ENCODE data around the gene LITAFD. TPM values are rescaled to one million over a fixed set of nuclear protein-coding genes. Genes with fewer than 3 reads are reported as not detected.

The LITAFD gene
- total and polyA plus RNA-seq, 9 of the 15 experiments (the other 6 are each of a cell fraction or from before 2014, with no cell fraction given): not detected

DNA sequence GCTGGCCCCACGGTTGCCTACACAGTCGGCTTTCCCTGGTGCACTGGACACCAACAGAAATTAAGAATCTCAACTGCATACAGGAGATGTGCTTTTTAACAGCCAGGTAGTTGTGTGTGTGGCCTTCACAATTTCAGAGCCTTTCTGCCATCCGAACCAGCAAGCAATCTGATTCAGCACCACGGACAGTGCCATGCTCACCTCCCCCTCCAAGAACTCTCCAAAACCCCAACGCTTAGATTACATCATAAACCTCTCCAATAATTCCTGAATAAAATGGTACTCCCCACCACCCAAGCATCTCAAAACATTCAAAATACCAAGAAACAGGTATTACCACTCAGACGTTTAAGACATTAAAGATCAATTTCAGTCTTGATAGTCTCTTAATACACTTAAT, 49.7 kb downstream of the LITAFD start (continued):
- TF ChIP-seq, protein P1, sequence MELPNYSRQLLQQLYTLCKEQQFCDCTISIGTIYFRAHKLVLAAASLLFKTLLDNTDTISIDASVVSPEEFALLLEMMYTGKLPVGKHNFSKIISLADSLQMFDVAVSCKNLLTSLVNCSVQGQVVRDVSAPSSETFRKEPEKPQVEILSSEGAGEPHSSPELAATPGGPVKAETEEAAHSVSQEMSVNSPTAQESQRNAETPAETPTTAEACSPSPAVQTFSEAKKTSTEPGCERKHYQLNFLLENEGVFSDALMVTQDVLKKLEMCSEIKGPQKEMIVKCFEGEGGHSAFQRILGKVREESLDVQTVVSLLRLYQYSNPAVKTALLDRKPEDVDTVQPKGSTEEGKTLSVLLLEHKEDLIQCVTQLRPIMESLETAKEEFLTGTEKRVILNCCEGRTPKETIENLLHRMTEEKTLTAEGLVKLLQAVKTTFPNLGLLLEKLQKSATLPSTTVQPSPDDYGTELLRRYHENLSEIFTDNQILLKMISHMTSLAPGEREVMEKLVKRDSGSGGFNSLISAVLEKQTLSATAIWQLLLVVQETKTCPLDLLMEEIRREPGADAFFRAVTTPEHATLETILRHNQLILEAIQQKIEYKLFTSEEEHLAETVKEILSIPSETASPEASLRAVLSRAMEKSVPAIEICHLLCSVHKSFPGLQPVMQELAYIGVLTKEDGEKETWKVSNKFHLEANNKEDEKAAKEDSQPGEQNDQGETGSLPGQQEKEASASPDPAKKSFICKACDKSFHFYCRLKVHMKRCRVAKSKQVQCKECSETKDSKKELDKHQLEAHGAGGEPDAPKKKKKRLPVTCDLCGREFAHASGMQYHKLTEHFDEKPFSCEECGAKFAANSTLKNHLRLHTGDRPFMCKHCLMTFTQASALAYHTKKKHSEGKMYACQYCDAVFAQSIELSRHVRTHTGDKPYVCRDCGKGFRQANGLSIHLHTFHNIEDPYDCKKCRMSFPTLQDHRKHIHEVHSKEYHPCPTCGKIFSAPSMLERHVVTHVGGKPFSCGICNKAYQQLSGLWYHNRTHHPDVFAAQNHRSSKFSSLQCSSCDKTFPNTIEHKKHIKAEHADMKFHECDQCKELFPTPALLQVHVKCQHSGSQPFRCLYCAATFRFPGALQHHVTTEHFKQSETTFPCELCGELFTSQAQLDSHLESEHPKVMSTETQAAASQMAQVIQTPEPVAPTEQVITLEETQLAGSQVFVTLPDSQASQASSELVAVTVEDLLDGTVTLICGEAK (IDR thresholded peaks at IDR 0.05): peak; percentile 35; the same call in 1 of the 2 replicates
- TF ChIP-seq, protein P1 (CRISPR knock-in tag; IDR thresholded peaks at IDR 0.05): no peak
- no peak for TF ChIP-seq ZNF24 (IDR thresholded peaks at IDR 0.05)
- 0 out of 2 replicates have a peak, but pooled peaks have one; percentile 58 for TF ChIP-seq NCOA1 (IDR thresholded peaks at IDR 0.05; ENCODE audit: low read depth)
- TF ChIP-seq, protein P2, sequence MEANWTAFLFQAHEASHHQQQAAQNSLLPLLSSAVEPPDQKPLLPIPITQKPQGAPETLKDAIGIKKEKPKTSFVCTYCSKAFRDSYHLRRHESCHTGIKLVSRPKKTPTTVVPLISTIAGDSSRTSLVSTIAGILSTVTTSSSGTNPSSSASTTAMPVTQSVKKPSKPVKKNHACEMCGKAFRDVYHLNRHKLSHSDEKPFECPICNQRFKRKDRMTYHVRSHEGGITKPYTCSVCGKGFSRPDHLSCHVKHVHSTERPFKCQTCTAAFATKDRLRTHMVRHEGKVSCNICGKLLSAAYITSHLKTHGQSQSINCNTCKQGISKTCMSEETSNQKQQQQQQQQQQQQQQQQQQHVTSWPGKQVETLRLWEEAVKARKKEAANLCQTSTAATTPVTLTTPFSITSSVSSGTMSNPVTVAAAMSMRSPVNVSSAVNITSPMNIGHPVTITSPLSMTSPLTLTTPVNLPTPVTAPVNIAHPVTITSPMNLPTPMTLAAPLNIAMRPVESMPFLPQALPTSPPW (CRISPR knock-in tag; IDR thresholded peaks at IDR 0.05): peak; percentile 45; the same call in 1 of the 2 replicates
- TF ChIP-seq ZFPM2 (CRISPR knock-in tag; IDR thresholded peaks at IDR 0.05): no peak
- no peak for TF ChIP-seq ZNF282 (CRISPR knock-in tag; IDR thresholded peaks at IDR 0.05)
- 0 out of 2 replicates have a peak, but pooled peaks have one; percentile 38 for TF ChIP-seq ZNF766 (CRISPR knock-in tag; conservative IDR thresholded peaks at IDR 0.05)
- no peak for TF ChIP-seq MTA1 (IDR thresholded peaks at IDR 0.05; ENCODE audit: borderline replicate concordance)
- no peak for TF ChIP-seq PPARD (CRISPR knock-in tag; IDR thresholded peaks at IDR 0.05)
- TF ChIP-seq ZNF311 (CRISPR knock-in tag; IDR thresholded peaks at IDR 0.05): no peak
- TF ChIP-seq SMARCC2 (IDR thresholded peaks at IDR 0.05; ENCODE audit: low read depth): no peak
- no peak for TF ChIP-seq NFE2 (IDR thresholded peaks at IDR 0.05; ENCODE audit: low read depth)
- 0 out of 2 replicates have a peak, but pooled peaks have one; percentile 33 for TF ChIP-seq ZNF197 (CRISPR knock-in tag; IDR thresholded peaks at IDR 0.05; ENCODE audit: low read depth)
- TF ChIP-seq, protein P3, sequence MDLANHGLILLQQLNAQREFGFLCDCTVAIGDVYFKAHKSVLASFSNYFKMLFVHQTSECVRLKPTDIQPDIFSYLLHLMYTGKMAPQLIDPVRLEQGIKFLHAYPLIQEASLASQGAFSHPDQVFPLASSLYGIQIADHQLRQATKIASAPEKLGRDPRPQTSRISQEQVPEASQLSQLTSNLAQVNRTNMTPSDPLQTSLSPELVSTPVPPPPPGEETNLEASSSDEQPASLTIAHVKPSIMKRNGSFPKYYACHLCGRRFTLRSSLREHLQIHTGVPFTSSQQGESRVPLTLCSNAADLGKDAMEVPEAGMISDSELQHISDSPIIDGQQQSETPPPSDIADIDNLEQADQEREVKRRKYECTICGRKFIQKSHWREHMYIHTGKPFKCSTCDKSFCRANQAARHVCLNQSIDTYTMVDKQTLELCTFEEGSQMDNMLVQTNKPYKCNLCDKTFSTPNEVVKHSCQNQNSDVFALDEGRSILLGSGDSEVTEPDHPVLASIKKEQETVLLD (IDR thresholded peaks at IDR 0.05): no peak
- TF ChIP-seq, protein P4, sequence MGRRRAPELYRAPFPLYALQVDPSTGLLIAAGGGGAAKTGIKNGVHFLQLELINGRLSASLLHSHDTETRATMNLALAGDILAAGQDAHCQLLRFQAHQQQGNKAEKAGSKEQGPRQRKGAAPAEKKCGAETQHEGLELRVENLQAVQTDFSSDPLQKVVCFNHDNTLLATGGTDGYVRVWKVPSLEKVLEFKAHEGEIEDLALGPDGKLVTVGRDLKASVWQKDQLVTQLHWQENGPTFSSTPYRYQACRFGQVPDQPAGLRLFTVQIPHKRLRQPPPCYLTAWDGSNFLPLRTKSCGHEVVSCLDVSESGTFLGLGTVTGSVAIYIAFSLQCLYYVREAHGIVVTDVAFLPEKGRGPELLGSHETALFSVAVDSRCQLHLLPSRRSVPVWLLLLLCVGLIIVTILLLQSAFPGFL (CRISPR knock-in tag; IDR thresholded peaks at IDR 0.05): no peak
- TF ChIP-seq MAZ (CRISPR knock-in tag; conservative IDR thresholded peaks at IDR 0.05 in 1 of 2, IDR thresholded peaks at IDR 0.05 in 1 of 2): peak in 1 of 2 experiments; percentile 41; a peak in 1 of 4 replicates
